Choroid plexus epithelial cell (primary cell): ENCODE data around the gene ARHGAP26.

Experiments used
- DNase-seq: peaks from one replicate; pipeline ENCODE4 v3.0.0-alpha.2; 2010; ENCODE audit warnings: low read depth
- H3K4me3 ChIP-seq: 2 replicates; pipeline ENCODE4 v1.5.1; 2011; ENCODE audit warnings: low read depth, mild to moderate bottlenecking, control low read depth, low read length, moderate library complexity
- TF ChIP-seq, protein P1 (sequence below): conservative IDR thresholded peaks from 2 replicates; pipeline ENCODE4 v1.5.1; 2011; ENCODE audit warnings: low read depth, mild to moderate bottlenecking, control low read depth, inconsistent platforms, low read length, moderate library complexity

The ARHGAP26 gene

DNA sequence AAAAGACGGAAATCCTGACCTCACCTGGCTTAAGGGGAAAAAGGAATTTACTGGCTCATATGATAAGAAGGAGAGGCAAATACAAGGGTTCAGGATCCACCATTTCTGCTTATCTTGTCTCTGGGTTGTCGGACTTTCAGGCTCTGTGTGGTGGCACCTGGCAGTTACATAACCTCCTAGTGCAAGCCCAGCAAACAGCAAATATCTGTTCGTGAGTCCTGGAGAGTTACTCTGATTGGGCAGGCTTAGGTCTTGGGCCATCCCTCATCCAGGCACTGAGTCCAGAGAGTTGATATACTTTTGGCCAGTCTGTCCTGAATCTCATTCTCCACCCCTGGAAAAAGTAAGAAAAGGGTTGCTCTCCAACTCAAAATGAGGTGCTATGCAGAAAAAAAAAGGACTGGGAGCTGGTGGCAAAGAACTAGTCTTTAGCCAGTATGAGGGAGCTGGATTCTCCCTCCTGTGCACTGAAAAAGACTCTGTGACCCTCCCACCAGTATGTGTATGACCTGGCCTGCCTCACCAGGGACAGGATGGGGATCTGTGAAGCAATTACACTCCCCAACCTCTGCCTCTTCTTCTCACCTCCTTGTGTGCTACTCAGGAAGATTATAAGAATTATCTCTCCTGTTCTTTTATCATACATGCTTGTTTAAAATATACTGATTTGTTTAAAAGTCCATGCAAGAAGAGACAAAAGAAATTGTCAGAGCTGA lies 282.9 kb downstream of the ARHGAP26 start:
- TF ChIP-seq, protein P1, sequence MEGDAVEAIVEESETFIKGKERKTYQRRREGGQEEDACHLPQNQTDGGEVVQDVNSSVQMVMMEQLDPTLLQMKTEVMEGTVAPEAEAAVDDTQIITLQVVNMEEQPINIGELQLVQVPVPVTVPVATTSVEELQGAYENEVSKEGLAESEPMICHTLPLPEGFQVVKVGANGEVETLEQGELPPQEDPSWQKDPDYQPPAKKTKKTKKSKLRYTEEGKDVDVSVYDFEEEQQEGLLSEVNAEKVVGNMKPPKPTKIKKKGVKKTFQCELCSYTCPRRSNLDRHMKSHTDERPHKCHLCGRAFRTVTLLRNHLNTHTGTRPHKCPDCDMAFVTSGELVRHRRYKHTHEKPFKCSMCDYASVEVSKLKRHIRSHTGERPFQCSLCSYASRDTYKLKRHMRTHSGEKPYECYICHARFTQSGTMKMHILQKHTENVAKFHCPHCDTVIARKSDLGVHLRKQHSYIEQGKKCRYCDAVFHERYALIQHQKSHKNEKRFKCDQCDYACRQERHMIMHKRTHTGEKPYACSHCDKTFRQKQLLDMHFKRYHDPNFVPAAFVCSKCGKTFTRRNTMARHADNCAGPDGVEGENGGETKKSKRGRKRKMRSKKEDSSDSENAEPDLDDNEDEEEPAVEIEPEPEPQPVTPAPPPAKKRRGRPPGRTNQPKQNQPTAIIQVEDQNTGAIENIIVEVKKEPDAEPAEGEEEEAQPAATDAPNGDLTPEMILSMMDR, result no peak
- H3K4me3 ChIP-seq, result no peak overlapping the region
- DNase-seq, result no peak

DNA sequence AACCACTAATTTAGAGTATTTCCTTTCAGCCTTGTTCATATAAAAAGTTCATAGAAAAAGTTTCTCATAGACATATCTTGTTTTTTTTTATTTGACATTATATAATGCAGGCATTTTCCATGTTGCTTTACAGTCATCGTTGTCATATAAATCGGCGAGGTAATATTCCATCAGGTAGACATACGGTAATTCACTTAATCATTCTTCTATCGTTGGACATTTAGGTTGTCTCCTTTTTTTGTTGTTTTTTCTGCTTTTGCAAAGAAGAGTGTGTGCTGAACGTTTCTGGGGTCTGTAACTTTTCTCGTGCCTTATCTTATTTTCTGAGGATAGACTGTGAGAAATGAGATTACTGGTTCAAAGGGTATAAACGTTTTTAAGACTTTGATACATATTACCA lies 283.6 kb downstream of the ARHGAP26 start:
- TF ChIP-seq, protein P1, result no peak
- H3K4me3 ChIP-seq, result no peak overlapping the region
- no peak for DNase-seq

DNA sequence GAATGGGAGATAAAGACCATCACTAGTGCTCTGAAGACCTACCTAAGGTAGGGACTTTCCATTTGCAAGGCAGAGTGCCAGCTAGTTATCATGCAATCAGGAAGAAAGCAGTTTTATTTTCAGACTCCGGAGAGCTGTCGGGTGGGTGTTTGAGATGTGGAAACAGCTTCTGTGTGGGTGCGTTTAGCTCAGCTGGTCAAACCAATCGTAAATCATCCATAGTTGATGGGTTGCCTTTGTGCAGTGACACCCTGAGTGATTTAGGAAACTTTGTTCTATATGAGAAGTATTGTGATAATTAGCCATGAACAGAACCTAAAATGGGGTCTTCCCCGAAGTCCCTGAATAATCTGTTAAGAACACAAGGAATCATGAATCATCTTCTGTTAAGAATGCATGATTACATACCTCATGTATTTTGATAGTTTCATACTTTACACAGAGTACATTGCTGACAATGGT lies 284.3 kb downstream of the ARHGAP26 start:
- TF ChIP-seq, protein P1, result no peak
- DNase-seq, result peak; percentile 77
- H3K4me3 ChIP-seq, result no peak overlapping the region

- TF ChIP-seq, protein P1, result no peak
- DNase-seq, result peak; percentile 75
- H3K4me3 ChIP-seq, result no peak overlapping the region
These were observed 285.6 kb downstream of the ARHGAP26 start for GRCh38 chr5:143055596-143056338.

- TF ChIP-seq, protein P1, result no peak
- H3K4me3 ChIP-seq, result no peak overlapping the region
- DNase-seq, result no peak
These were observed 286.1 kb downstream of the ARHGAP26 start for GRCh38 chr5:143056339-143056704.

DNA sequence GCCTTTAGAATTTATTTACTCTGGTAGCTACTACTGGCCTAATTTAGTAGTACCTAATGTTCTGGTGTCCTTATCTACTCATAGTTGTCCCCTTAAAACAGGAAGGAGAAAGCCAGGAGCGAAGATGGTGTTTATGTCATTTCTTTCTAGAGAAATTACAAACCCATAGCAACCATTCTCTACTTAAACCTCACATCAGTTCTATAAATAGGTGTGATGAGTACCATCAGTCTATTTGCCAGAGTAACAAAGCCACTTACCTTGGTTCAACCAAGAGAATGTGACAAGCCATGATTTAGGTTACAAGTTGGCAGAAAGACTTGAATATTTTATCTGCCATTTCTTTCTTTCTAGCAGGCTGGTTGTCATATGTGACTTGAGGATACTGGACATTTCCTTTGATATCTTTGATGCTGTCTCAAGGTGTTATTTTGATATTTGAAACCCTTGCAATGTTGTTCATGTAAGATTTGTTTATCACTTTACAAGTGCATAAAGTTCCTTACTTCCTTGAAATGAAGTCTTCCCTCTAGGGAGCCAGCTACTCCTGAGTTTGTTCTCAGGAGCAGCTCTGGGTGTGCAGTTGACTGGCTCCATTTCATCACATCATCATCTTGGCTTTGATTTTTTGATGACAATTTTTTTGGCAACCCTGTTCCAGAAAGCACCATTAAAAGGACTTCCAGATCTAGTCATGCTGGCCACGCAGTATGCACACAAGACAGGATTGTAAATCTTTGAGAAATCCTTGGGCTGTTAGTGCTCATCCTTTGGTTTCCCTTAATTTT lies 286.8 kb downstream of the ARHGAP26 start:
- DNase-seq, result no peak
- TF ChIP-seq, protein P1, result no peak
- H3K4me3 ChIP-seq, result no peak overlapping the region
